ENCODE data around the gene RHOH. TPM values are rescaled to one million over a fixed set of nuclear protein-coding genes. Genes with fewer than 3 reads are reported as not detected.

RHOH gene
- total and polyA plus RNA-seq, 9 of the 15 experiments (the other 6 are each of a cell fraction or from before 2014, with no cell fraction given): 14.3 to 37.7 (median 23.2) TPM

- TF ChIP-seq, protein P1, sequence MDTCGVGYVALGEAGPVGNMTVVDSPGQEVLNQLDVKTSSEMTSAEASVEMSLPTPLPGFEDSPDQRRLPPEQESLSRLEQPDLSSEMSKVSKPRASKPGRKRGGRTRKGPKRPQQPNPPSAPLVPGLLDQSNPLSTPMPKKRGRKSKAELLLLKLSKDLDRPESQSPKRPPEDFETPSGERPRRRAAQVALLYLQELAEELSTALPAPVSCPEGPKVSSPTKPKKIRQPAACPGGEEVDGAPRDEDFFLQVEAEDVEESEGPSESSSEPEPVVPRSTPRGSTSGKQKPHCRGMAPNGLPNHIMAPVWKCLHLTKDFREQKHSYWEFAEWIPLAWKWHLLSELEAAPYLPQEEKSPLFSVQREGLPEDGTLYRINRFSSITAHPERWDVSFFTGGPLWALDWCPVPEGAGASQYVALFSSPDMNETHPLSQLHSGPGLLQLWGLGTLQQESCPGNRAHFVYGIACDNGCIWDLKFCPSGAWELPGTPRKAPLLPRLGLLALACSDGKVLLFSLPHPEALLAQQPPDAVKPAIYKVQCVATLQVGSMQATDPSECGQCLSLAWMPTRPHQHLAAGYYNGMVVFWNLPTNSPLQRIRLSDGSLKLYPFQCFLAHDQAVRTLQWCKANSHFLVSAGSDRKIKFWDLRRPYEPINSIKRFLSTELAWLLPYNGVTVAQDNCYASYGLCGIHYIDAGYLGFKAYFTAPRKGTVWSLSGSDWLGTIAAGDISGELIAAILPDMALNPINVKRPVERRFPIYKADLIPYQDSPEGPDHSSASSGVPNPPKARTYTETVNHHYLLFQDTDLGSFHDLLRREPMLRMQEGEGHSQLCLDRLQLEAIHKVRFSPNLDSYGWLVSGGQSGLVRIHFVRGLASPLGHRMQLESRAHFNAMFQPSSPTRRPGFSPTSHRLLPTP (IDR thresholded peaks at IDR 0.05; ENCODE audit: borderline replicate concordance, extremely low read depth, insufficient read length): no peak
- TF ChIP-seq ETV1 (tag; conservative IDR thresholded peaks at IDR 0.05; ENCODE audit: low read depth): peak; percentile 48; the same call in 1 of the 2 replicates
- 0 out of 2 replicates have a peak, but pooled peaks have one; percentile 45 for TF ChIP-seq ZNF41 (CRISPR knock-in tag; conservative IDR thresholded peaks at IDR 0.05)
- peak; percentile 95 for TF ChIP-seq ATF3 (IDR thresholded peaks at IDR 0.05)
- no peak for TF ChIP-seq ATF3 (CRISPR knock-in tag; conservative IDR thresholded peaks at IDR 0.05)
- peak; percentile 81 for TF ChIP-seq EP300 (IDR thresholded peaks at IDR 0.05; ENCODE audit: low read length)
- TF ChIP-seq, protein P2, sequence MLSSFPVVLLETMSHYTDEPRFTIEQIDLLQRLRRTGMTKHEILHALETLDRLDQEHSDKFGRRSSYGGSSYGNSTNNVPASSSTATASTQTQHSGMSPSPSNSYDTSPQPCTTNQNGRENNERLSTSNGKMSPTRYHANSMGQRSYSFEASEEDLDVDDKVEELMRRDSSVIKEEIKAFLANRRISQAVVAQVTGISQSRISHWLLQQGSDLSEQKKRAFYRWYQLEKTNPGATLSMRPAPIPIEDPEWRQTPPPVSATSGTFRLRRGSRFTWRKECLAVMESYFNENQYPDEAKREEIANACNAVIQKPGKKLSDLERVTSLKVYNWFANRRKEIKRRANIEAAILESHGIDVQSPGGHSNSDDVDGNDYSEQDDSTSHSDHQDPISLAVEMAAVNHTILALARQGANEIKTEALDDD (IDR thresholded peaks at IDR 0.05): peak; percentile 93
- TF ChIP-seq, protein P3, sequence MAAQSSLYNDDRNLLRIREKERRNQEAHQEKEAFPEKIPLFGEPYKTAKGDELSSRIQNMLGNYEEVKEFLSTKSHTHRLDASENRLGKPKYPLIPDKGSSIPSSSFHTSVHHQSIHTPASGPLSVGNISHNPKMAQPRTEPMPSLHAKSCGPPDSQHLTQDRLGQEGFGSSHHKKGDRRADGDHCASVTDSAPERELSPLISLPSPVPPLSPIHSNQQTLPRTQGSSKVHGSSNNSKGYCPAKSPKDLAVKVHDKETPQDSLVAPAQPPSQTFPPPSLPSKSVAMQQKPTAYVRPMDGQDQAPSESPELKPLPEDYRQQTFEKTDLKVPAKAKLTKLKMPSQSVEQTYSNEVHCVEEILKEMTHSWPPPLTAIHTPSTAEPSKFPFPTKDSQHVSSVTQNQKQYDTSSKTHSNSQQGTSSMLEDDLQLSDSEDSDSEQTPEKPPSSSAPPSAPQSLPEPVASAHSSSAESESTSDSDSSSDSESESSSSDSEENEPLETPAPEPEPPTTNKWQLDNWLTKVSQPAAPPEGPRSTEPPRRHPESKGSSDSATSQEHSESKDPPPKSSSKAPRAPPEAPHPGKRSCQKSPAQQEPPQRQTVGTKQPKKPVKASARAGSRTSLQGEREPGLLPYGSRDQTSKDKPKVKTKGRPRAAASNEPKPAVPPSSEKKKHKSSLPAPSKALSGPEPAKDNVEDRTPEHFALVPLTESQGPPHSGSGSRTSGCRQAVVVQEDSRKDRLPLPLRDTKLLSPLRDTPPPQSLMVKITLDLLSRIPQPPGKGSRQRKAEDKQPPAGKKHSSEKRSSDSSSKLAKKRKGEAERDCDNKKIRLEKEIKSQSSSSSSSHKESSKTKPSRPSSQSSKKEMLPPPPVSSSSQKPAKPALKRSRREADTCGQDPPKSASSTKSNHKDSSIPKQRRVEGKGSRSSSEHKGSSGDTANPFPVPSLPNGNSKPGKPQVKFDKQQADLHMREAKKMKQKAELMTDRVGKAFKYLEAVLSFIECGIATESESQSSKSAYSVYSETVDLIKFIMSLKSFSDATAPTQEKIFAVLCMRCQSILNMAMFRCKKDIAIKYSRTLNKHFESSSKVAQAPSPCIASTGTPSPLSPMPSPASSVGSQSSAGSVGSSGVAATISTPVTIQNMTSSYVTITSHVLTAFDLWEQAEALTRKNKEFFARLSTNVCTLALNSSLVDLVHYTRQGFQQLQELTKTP (IDR thresholded peaks at IDR 0.05; ENCODE audit: low read depth in 1 of 2, partially characterized antibody in 2 of 2): peak; percentile 65 to 80
- TF ChIP-seq PHTF2 (CRISPR knock-in tag; IDR thresholded peaks at IDR 0.05): 0 out of 2 replicates have a peak, but pooled peaks have one; percentile 24
- TF ChIP-seq ZNF143 (CRISPR knock-in tag; IDR thresholded peaks at IDR 0.05): peak; percentile 90
Measured at GRCh38 chr4:40292313-40292759, 95.5 kb downstream of the RHOH start (continued).

Measured in K562 (cell line).